ENCODE results near the gene CABP4. TPM values are rescaled to one million over a fixed set of nuclear protein-coding genes. Genes with fewer than 3 reads are reported as not detected.

CABP4 gene
- total and polyA plus RNA-seq, 2 donors (not counting 3 experiments of a cell fraction or from before 2014, with no cell fraction given): 2.4 to 5.0 TPM

DNA sequence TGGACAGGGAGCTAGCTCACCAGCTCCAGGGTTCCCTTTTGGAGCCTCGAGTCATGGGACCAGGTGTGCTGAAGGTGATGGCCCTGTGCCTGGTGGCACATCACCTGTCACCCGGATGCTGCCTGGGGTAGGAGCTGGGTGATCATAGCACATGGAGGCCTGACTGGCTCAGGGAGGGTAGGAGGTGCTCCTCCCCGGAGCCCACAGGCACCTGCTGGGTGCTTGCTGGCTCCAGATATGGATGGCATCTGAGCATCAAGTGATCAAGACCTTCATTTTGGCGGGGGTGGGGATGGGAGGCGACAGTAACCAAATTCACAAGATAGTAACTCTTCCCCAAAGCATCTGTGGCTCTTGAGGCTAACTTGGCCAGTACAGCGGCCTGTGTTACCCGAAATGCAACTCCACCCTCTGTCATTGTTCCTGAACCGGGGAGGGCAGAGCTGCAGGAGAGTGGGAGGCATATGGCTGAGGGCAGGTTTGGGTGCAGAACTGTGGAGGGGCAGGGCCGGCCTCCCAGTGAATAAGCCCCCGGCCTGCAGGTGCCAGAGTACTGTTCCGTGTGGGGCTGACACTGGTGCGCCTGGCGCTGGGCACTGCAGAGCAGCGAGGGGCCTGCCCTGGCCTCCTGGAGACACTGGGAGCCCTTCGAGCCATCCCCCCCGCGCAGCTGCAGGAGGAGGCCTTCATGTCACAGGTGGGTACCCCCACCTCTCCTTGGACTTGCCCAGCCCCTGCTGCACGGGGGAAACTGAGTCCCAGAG, 46.5 kb upstream of the CABP4 start:
- Histone ChIP-seq H3K27me3 (ENCODE audit: control insufficient read depth in 2 of 2, insufficient read depth in 2 of 2, low read length in 2 of 2) (peaks cover 0 to 4% of the 10 kb centered on the region in 2 experiments), H3K27ac (ENCODE audit: insufficient read depth, low read depth, low read length) (no peak overlapping the region), H4K20me1 (replicated peaks; ENCODE audit: control insufficient read depth, extremely low read depth, insufficient read depth, low read length) (no peaks in the 10 kb centered on the region), H3K4me1 (ENCODE audit: control insufficient read depth, extremely low read depth, insufficient read depth, low read length) (no peaks in the 10 kb centered on the region), H3K9me1 (replicated peaks; ENCODE audit: control insufficient read depth, extremely low read depth, insufficient read depth, low read length) (no peaks in the 10 kb centered on the region), H2AFZ (ENCODE audit: low read depth, low read length) (no peak overlapping the region), H3K9me3 (replicated peaks; ENCODE audit: control insufficient read depth, insufficient read depth, low read length) (no peaks in the 10 kb centered on the region), H3K4me2 (ENCODE audit: insufficient read depth, low read length) (no peak overlapping the region), H3K79me2 (ENCODE audit: control insufficient read depth, insufficient read depth, low read length) (no peaks in the 10 kb centered on the region), H3K9ac (replicated peaks; ENCODE audit: extremely low read depth, insufficient read depth, low read length) (no peak overlapping the region), H3K36me3 (ENCODE audit: control insufficient read depth in 2 of 2, extremely low read depth in 1 of 2, insufficient read depth in 2 of 2, low read length in 2 of 2) (no peaks in the 10 kb centered on the region), H3K4me3 (replicated peaks in 1 of 3; ENCODE audit: insufficient read depth in 1 of 3, low read depth in 1 of 3, low read length in 3 of 3) (no peak overlapping the region)
- FAIRE-seq: no peak
- no peak for DNase-seq (ENCODE audit: low read depth, low spot score)
- ChIA-PET CTCF (interaction anchor here (1.3 kb wide), 1 partner anchor 10 kb away, joined by 3 read pairs; no protein-coding TSS in a partner anchor), POLR2A (no interaction called here)
- intact Hi-C loops (cut with micrococcal nuclease) (no loop called here), dilution Hi-C loops (cut with MboI; ENCODE audit: extremely low pct_ligation_motif_present, low sequenced_read_pairs) (no loop called here)
- no peak for TF ChIP-seq MYC (IDR thresholded peaks at IDR 0.05; ENCODE audit: low read depth, low read length)
- TF ChIP-seq, protein P1, sequence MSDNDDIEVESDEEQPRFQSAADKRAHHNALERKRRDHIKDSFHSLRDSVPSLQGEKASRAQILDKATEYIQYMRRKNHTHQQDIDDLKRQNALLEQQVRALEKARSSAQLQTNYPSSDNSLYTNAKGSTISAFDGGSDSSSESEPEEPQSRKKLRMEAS (IDR thresholded peaks at IDR 0.05; ENCODE audit: insufficient read depth, insufficient read length): no peak
- no peak for TF ChIP-seq JUN (IDR thresholded peaks at IDR 0.05; ENCODE audit: borderline replicate concordance, insufficient read depth, insufficient read length, low read depth)
- TF ChIP-seq POLR2AphosphoS5 (IDR thresholded peaks at IDR 0.05; ENCODE audit: insufficient read depth, low read depth, low read length): no peak
- BruUV-seq (replicated peaks): no TSS peak

DNA sequence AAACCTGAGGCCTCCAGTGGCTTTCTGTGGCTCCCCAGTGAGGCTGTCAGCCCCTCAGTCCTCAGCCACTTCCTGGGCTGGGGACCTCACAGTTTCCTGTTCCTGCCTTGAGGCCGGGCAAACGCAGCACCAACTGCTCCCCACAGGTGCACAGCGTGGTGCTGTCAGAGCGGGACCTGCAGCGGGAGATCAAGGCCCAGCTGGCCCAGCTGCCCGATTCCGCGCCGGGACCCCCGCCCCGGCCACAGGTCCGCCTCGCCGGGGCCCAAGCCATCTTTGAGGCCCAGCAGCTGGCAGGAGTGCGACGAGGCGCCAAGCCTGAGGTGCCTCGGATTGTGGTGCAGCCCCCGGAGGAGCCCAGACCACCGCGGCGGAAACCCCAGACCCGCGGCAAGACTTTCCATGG, 45.9 kb upstream of the CABP4 start:
- peaks cover 0 to 4% of the 10 kb centered on the region in 2 experiments for H3K27me3 ChIP-seq (ENCODE audit: control insufficient read depth in 2 of 2, insufficient read depth in 2 of 2, low read length in 2 of 2)
- no peak overlapping the region for H3K27ac ChIP-seq (ENCODE audit: insufficient read depth, low read depth, low read length)
- H3K9me3 ChIP-seq (replicated peaks; ENCODE audit: control insufficient read depth, insufficient read depth, low read length): no peaks in the 10 kb centered on the region
- no peaks in the 10 kb centered on the region for H3K36me3 ChIP-seq (ENCODE audit: control insufficient read depth in 2 of 2, extremely low read depth in 1 of 2, insufficient read depth in 2 of 2, low read length in 2 of 2)
- dilution Hi-C loops (cut with MboI; ENCODE audit: extremely low pct_ligation_motif_present, low sequenced_read_pairs): no loop called here
- intact Hi-C loops (cut with micrococcal nuclease): no loop called here
- no TSS peak for BruUV-seq (replicated peaks)
- H3K9me1 ChIP-seq (replicated peaks; ENCODE audit: control insufficient read depth, extremely low read depth, insufficient read depth, low read length): no peaks in the 10 kb centered on the region
- POLR2A ChIA-PET: no interaction called here
- no peaks in the 10 kb centered on the region for H4K20me1 ChIP-seq (replicated peaks; ENCODE audit: control insufficient read depth, extremely low read depth, insufficient read depth, low read length)
- H2AFZ ChIP-seq (ENCODE audit: low read depth, low read length): no peak overlapping the region
- FAIRE-seq (no peak), DNase-seq (ENCODE audit: low read depth, low spot score) (no peak)
- H3K9ac ChIP-seq (replicated peaks; ENCODE audit: extremely low read depth, insufficient read depth, low read length): no peak overlapping the region
- CTCF ChIA-PET: no interaction called here
- H3K4me3 ChIP-seq (replicated peaks in 1 of 3; ENCODE audit: insufficient read depth in 1 of 3, low read depth in 1 of 3, low read length in 3 of 3): no peak overlapping the region
- no peaks in the 10 kb centered on the region for H3K4me1 ChIP-seq (ENCODE audit: control insufficient read depth, extremely low read depth, insufficient read depth, low read length)
- TF ChIP-seq POLR2A (IDR thresholded peaks at IDR 0.05; ENCODE audit: low read depth, low read length): no peak
- TF ChIP-seq, protein P2, sequence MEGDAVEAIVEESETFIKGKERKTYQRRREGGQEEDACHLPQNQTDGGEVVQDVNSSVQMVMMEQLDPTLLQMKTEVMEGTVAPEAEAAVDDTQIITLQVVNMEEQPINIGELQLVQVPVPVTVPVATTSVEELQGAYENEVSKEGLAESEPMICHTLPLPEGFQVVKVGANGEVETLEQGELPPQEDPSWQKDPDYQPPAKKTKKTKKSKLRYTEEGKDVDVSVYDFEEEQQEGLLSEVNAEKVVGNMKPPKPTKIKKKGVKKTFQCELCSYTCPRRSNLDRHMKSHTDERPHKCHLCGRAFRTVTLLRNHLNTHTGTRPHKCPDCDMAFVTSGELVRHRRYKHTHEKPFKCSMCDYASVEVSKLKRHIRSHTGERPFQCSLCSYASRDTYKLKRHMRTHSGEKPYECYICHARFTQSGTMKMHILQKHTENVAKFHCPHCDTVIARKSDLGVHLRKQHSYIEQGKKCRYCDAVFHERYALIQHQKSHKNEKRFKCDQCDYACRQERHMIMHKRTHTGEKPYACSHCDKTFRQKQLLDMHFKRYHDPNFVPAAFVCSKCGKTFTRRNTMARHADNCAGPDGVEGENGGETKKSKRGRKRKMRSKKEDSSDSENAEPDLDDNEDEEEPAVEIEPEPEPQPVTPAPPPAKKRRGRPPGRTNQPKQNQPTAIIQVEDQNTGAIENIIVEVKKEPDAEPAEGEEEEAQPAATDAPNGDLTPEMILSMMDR (IDR thresholded peaks at IDR 0.05; ENCODE audit: extremely low read depth in 1 of 2, insufficient read depth in 1 of 2, low read depth in 1 of 2, low read length in 2 of 2): no peak
- no peak for TF ChIP-seq EZH2 (IDR thresholded peaks at IDR 0.05; ENCODE audit: borderline replicate concordance, low read depth, low read length, severe bottlenecking)
- TF ChIP-seq, protein P1 (IDR thresholded peaks at IDR 0.05; ENCODE audit: insufficient read depth, insufficient read length): no peak
- TF ChIP-seq MYC (IDR thresholded peaks at IDR 0.05; ENCODE audit: low read depth, low read length): no peak
- no peak for TF ChIP-seq POLR2AphosphoS5 (IDR thresholded peaks at IDR 0.05; ENCODE audit: insufficient read depth, low read depth, low read length)
- TF ChIP-seq FOS (IDR thresholded peaks at IDR 0.05; ENCODE audit: borderline replicate concordance, insufficient read depth, low read length): no peak
- TF ChIP-seq GATA2 (IDR thresholded peaks at IDR 0.05; ENCODE audit: insufficient read depth, insufficient read length, low read depth, low read length): no peak
- TF ChIP-seq JUN (IDR thresholded peaks at IDR 0.05; ENCODE audit: borderline replicate concordance, insufficient read depth, insufficient read length, low read depth): no peak
- no peaks in the 10 kb centered on the region for H3K79me2 ChIP-seq (ENCODE audit: control insufficient read depth, insufficient read depth, low read length)
- no peak overlapping the region for H3K4me2 ChIP-seq (ENCODE audit: insufficient read depth, low read length)
